Natural killer cell treated with Interleukin-12 subunit alpha and Interleukin-12 subunit beta and Interleukin-15 and Interleukin-18, amount 100 ng/mL, for 72 hours (primary cell): Measurements from ENCODE around the gene RNF114. TPM values are rescaled to one million over a fixed set of nuclear protein-coding genes. Genes with fewer than 3 reads are reported as not detected.
A peak's percentile ranks its signal among the peaks of the same experiment; 100 is the strongest.
"Not testable (repeated sequence)": the region's sequence is repeated elsewhere in the genome, so short reads cannot be mapped to it uniquely, and the experiment has no call there.

Experiments used
- ATAC-seq, 2 donors: fragments of 150-1000 bp; cut with Tn5 transposase in 1 of 2; sonication (Bioruptor Pico), chemical (Tn5 transposase) in 1 of 2; 2 replicates each; pipeline ENCODE4 v1.10.0; 2021
- DNase-seq: peaks from one replicate; pipeline ENCODE4 v3.0.0; 2022; ENCODE audit warnings: low spot score
- H3K27ac Mint-ChIP-seq, 2 donors: 1 replicate in 1 of 2; 2 replicates in 1 of 2; pipeline ENCODE4 v1.8.0; 2022; ENCODE audit warnings: mixed read lengths in 2 of 2, mild to moderate bottlenecking in 1 of 2, moderate library complexity in 1 of 2
- H3K27me3 Mint-ChIP-seq, 2 donors: 1 replicate in 1 of 2; 2 replicates in 1 of 2; pipeline ENCODE4 v1.8.0; 2022; ENCODE audit warnings: mixed read lengths in 2 of 2
- H3K36me3 Mint-ChIP-seq: one replicate; pipeline ENCODE4 v1.8.0; 2022; ENCODE audit warnings: mixed read lengths
- H3K4me1 Mint-ChIP-seq, 2 donors: 1 replicate in 1 of 2; 2 replicates in 1 of 2; pipeline ENCODE4 v1.8.0; 2022; ENCODE audit warnings: low read depth in 2 of 2, mixed read lengths in 2 of 2, mild to moderate bottlenecking in 1 of 2
- H3K4me3 Mint-ChIP-seq: one replicate; pipeline ENCODE4 v1.8.0; 2022; ENCODE audit warnings: mixed read lengths
- H3K9me3 Mint-ChIP-seq: 2 replicates; pipeline ENCODE4 v1.8.0; 2022; ENCODE audit warnings: mixed read lengths
- total RNA-seq, 2 donors: library from RNA; stranded (reverse); gene quantifications; one replicate each; pipeline ENCODE4 v1.2.3, GENCODE V29; 2022

Gene RNF114
- total RNA-seq, 2 donors from 2014 or later, result 69.9 to 79.3 TPM

GRCh38 chr20:49893242-49894072 lies 42.7 kb upstream of the RNF114 start:
- Mint-ChIP-seq H3K4me1 (peaks cover 18 to 24% of the 10 kb centered on the region in 2 donors), H3K27me3 (no peaks in the 10 kb centered on the region), H3K9me3 (no peaks in the 10 kb centered on the region), H3K4me3 (peak overlapping the region; percentile 74), H3K36me3 (no peaks in the 10 kb centered on the region), H3K27ac (peak overlapping the region; percentile 61 to 82)
- no peak for DNase-seq
- peak; percentile 33 to 57 for ATAC-seq

DNA sequence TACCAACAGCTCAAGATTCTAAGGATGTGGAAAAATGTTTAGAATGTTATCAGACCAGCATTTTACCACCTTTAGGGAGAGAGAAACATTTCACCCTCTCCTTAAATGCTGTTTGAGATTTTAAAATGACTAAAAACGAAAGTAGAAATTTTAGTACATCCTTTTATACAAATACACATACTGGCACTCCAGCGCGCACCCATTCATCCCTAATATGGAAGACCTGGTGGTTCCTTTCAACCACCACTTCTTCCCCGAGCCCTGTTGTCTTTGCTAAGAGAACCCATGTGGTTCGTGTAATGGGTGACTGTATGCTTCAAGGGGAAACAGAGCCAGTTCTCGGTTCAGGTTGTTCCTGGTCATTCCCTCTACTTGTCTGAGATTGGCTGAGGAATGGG lies 42.1 kb upstream of the RNF114 start:
- ATAC-seq, result peak in 1 of 2 donors; percentile 64
- Mint-ChIP-seq H3K4me3 (peak overlapping the region; percentile 74), H3K36me3 (no peaks in the 10 kb centered on the region), H3K27ac (peak overlapping the region; percentile 61 to 82), H3K9me3 (no peaks in the 10 kb centered on the region), H3K4me1 (peaks cover 16 to 18% of the 10 kb centered on the region in 2 donors), H3K27me3 (no peaks in the 10 kb centered on the region)
- no peak for DNase-seq

DNA sequence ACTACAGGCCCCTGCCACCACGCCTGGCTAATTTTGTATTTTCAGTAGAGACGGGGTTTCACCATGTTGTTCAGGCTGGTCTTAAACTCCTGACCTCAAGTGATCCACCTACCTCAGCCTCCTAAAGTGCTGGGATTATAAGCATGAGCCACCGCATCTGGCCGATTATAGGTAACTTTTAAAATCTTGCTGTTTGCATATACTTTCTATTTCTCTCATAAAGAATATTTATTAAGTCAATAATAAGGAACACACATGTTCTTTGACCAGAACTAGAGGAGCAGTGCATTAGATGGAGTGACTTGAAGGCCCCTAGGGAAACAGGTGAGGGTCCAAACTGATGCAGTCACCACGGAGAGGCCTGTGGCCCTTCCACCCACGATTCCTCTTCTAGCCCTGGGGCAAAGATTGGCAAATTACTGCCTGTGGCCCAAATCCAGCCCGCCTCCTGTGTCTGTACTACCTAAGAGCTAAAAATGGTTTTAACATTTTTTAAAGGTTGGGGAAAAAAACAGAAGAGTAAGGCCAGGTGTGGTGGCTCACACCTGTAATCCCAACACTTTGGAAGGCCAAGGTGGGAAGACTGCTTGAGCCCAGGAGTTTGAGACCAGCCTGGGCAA lies 40.6 kb upstream of the RNF114 start:
- H3K27ac Mint-ChIP-seq, DNase-seq, H3K9me3 Mint-ChIP-seq, H3K36me3 Mint-ChIP-seq, ATAC-seq, H3K4me3 Mint-ChIP-seq, H3K27me3 Mint-ChIP-seq: not testable (repeated sequence)
- peaks cover 16% of the 10 kb centered on the region in 2 donors for H3K4me1 Mint-ChIP-seq

DNA sequence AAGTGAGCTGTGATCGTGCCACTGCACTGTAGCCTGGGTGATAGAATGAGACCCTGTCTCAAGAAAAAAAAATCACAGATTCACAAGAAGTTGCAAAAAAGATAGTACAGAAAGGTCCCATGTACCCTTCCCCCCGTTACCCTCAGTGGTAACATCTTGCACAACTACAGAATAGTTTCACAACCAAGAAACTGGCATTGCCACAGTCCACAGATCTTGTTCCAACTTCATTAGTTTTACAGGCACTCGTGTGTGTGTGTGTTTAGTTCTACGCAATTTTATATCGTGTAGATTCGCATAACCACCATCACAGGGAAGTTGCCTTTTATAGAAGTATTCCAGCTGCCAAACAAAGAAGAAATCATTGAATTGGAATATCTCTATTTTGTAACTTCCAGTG lies 40.0 kb upstream of the RNF114 start:
- no peak for DNase-seq

DNA sequence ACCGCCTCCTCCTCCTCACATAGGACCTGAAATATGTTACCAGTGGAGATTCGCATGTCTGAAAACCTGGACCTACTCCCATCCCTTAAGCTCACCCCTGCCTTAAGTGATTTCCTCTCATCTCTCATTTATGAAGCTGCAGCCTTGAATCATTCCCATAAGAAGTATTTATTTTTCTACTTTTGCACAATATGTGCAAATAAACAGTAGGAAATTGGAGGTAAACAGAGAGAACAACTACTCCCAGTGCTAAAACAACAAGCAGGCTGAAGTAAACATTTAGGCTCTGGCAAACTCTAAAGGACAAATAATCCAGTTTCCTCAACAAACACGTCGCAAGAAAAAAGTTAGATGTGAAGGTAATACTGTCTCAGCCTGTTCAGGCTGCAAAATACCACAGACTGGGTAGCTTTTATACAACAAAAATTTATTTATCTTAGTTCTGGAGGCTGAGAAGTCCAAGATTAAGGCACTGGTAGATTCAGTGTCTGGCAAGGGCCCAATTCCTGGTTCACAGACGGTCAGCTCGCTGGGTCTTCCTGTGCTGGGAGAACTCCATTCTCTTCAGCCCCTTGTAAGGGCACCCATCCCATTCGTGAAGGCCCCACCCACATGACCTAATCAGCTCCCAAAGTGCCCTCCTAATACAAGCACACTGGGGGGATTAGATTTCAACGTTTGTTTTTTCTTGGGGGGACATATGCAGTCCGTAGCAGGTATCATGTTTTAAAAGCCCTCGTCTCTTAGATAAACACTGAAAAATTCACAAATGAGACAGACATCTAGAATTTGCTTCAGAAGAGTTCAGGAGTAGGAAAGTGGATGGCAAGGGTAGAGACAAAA lies 36.4 kb upstream of the RNF114 start:
- peaks cover 0 to 8% of the 10 kb centered on the region in 2 donors for H3K4me1 Mint-ChIP-seq
- ATAC-seq (no peak), DNase-seq (no peak)
- no peaks in the 10 kb centered on the region for H3K9me3 Mint-ChIP-seq
- H3K36me3 Mint-ChIP-seq, result no peaks in the 10 kb centered on the region
- H3K27ac Mint-ChIP-seq, result no peak overlapping the region
- H3K4me3 Mint-ChIP-seq, result no peak overlapping the region
- H3K27me3 Mint-ChIP-seq, result no peaks in the 10 kb centered on the region

More for the DNA sequence above, 40.0 kb upstream of the RNF114 start:
- no peaks in the 10 kb centered on the region for H3K27me3 Mint-ChIP-seq
- no peaks in the 10 kb centered on the region for H3K36me3 Mint-ChIP-seq
- H3K27ac Mint-ChIP-seq, result no peak overlapping the region
- H3K4me1 Mint-ChIP-seq, result peaks cover 16% of the 10 kb centered on the region in 2 donors
- no peaks in the 10 kb centered on the region for H3K9me3 Mint-ChIP-seq
- ATAC-seq, result no peak
- H3K4me3 Mint-ChIP-seq, result no peak overlapping the region

GRCh38 chr20:49901588-49901987 lies 34.6 kb upstream of the RNF114 start:
- ATAC-seq (no peak), DNase-seq (no peak)
- peaks cover 0 to 6% of the 10 kb centered on the region in 2 donors for H3K4me1 Mint-ChIP-seq
- H3K36me3 Mint-ChIP-seq, result peaks cover 7% of the 10 kb centered on the region
- H3K9me3 Mint-ChIP-seq, result no peaks in the 10 kb centered on the region
- H3K27me3 Mint-ChIP-seq, result no peaks in the 10 kb centered on the region
- H3K27ac Mint-ChIP-seq, result no peak overlapping the region
- no peak overlapping the region for H3K4me3 Mint-ChIP-seq

- ATAC-seq (no peak), DNase-seq (no peak)
- Mint-ChIP-seq H3K9me3 (no peaks in the 10 kb centered on the region), H3K4me3 (no peak overlapping the region), H3K27ac (no peak overlapping the region), H3K36me3 (peaks cover 7% of the 10 kb centered on the region), H3K4me1 (peaks cover 0 to 7% of the 10 kb centered on the region in 2 donors), H3K27me3 (no peaks in the 10 kb centered on the region)
These were observed 31.6 kb upstream of the RNF114 start for GRCh38 chr20:49904440-49905214.

DNA sequence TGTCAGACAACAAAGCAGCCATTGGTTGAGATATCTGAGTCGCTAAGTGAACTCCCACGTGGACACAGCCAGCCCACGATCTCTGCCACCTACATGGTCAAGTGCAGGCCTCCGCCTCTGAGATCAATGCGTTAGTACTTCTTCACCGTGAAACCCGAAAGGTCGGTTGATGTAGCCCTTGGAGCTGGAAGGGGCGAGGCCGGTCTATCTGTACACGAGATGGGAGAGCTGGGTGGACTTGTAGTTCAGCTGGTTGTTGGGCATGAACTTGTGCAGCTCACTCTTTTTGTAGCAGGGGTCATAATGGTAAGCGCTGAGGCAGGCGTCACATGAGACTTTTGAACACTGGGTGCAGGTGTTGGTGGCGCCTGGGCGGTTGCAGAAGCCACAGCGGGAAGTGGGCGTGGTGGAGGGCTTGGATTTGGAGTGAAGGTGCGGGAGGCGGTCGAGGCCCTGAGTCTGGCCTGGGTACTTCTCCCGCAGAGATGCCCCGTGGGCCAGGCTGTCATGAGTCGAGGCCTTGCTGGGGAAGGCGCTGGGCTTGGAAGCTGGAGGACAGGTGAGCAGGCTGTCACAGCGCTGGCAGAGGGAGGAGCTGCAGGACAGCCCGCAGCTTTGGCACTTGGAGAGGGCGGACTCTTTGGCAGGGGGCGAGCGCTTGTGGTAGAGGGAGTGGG lies 30.6 kb upstream of the RNF114 start:
- DNase-seq (no peak), ATAC-seq (no peak)
- Mint-ChIP-seq H3K4me3 (no peak overlapping the region), H3K27ac (no peak overlapping the region), H3K27me3 (no peaks in the 10 kb centered on the region), H3K36me3 (peaks cover 7% of the 10 kb centered on the region), H3K4me1 (peaks cover 0 to 7% of the 10 kb centered on the region in 2 donors), H3K9me3 (no peaks in the 10 kb centered on the region)

- Mint-ChIP-seq H3K36me3 (peaks cover 7% of the 10 kb centered on the region), H3K4me3 (no peak overlapping the region), H3K27ac (no peak overlapping the region), H3K4me1 (peaks cover 0 to 10% of the 10 kb centered on the region in 2 donors), H3K9me3 (no peaks in the 10 kb centered on the region), H3K27me3 (no peaks in the 10 kb centered on the region)
- ATAC-seq (no peak), DNase-seq (no peak)
These were observed 30.0 kb upstream of the RNF114 start for GRCh38 chr20:49906101-49906604.

DNA sequence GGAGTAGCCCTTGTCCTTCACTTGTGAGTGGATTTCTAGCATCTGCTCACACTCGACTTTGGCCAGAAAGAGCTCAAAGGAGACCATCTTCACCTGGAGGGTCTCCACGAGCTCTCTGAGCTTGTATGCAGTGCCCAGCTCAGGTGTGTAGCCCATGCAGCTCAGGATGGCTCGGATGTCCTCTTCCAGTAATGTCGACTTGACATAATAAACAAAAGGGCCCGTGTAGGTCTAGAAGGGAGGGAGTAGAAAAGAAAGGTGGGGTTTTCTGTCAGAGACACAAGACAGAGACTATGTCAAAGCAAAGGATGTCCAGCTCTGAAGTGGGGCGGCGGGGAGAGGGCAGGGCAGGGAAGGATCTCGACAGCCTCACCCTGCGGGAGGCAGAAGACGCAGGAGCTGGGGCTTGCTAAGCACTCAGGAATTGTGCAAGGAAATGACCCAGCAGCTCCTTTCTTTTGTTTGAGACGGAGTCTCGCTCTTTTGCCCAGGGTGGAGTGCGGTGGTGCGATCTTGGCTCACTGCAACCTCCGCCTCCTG lies 29.5 kb upstream of the RNF114 start:
- ATAC-seq, result no peak
- no peaks in the 10 kb centered on the region for H3K27me3 Mint-ChIP-seq
- peaks cover 0 to 11% of the 10 kb centered on the region in 2 donors for H3K4me1 Mint-ChIP-seq
- H3K4me3 Mint-ChIP-seq, result no peak overlapping the region
- no peaks in the 10 kb centered on the region for H3K9me3 Mint-ChIP-seq
- no peak for DNase-seq
- H3K27ac Mint-ChIP-seq, result no peak overlapping the region
- peaks cover 7% of the 10 kb centered on the region for H3K36me3 Mint-ChIP-seq

DNA sequence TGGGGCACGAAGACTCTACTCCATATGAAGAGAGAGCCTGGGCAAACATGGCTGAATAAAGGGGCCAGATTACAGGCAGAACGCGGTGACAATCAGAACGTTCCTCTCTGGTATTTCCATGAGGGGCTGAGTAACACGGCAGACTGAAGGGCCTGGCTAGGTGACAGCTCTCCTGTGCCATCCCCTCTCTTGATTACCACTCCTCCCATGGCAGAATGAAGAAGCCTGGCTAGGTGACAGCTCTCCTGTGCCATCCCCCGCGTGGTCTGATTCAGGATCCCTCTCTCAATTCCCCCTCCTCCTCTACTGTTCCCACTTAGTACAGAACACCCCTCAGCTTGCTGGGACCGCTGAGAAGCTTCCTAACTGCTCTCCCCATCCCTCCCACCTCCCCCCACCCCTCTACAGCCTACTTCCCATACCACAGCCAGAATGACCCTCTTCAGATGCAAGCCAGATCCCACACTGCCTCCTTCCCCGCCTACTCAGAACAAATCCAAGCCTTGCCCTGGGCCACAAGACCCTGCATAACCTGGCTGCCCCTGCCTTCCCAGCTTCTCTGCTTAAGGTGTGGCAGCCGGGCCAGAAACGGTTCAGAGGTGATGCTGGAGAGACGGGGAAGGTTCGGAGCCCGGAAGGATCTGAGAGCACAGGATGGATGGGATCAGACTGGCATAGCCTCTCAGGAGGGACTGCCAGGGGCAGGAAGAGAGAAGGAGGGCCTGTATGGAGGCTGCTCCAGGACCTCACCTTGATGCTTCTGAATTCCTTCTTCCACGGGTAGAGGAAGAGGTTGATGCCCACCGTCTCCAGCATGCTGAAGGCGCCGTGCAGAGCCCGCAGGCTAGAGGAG lies 28.6 kb upstream of the RNF114 start:
- Mint-ChIP-seq H3K27me3 (no peaks in the 10 kb centered on the region), H3K9me3 (no peaks in the 10 kb centered on the region), H3K4me1 (peaks cover 0 to 13% of the 10 kb centered on the region in 2 donors), H3K27ac (no peak overlapping the region), H3K4me3 (no peak overlapping the region), H3K36me3 (peaks cover 7% of the 10 kb centered on the region)
- ATAC-seq, result no peak
- no peak for DNase-seq

- Mint-ChIP-seq H3K27ac (no peak overlapping the region), H3K27me3 (no peaks in the 10 kb centered on the region), H3K36me3 (peaks cover 7% of the 10 kb centered on the region), H3K4me1 (peaks cover 0 to 14% of the 10 kb centered on the region in 2 donors), H3K4me3 (no peak overlapping the region), H3K9me3 (no peaks in the 10 kb centered on the region)
- ATAC-seq (no peak), DNase-seq (no peak)
These were observed 28.0 kb upstream of the RNF114 start for GRCh38 chr20:49908258-49908565.
